Ishikawa (cell line): ENCODE results near the gene SLC39A13.

Source experiments
- CEBPB ChIP-seq: IDR thresholded peaks from 2 replicates; pipeline ENCODE4 v1.6.1; 2012
- EGR1 ChIP-seq: IDR thresholded peaks from 2 replicates; pipeline ENCODE4 v1.6.1; 2012
- FOXM1 ChIP-seq: IDR thresholded peaks from 2 replicates; pipeline ENCODE4 v1.6.1; 2012; ENCODE audit warnings: low read depth, borderline replicate concordance
- NFIC ChIP-seq: IDR thresholded peaks from 2 replicates; pipeline ENCODE4 v1.6.1; 2012
- RAD21 ChIP-seq: IDR thresholded peaks from 2 replicates; pipeline ENCODE4 v1.6.1; 2012; ENCODE audit warnings: low read depth
- TCF12 ChIP-seq: IDR thresholded peaks from 2 replicates; pipeline ENCODE4 v1.6.1; 2012; ENCODE audit warnings: low read depth
- TEAD4 ChIP-seq: IDR thresholded peaks from 2 replicates; pipeline ENCODE4 v1.6.1; 2012
- USF1 ChIP-seq: IDR thresholded peaks from 2 replicates; pipeline ENCODE4 v1.6.1; 2012
- YY1 ChIP-seq: IDR thresholded peaks from 2 replicates; pipeline ENCODE4 v1.6.1; 2012; ENCODE audit warnings: low read depth
- ZBTB7A ChIP-seq: IDR thresholded peaks from 2 replicates; pipeline ENCODE4 v1.6.1; 2012; ENCODE audit warnings: low read depth
- TF ChIP-seq, protein P1 (sequence below): IDR thresholded peaks from 2 replicates; pipeline ENCODE4 v1.6.1; 2012; ENCODE audit warnings: low read depth, mild to moderate bottlenecking

DNA sequence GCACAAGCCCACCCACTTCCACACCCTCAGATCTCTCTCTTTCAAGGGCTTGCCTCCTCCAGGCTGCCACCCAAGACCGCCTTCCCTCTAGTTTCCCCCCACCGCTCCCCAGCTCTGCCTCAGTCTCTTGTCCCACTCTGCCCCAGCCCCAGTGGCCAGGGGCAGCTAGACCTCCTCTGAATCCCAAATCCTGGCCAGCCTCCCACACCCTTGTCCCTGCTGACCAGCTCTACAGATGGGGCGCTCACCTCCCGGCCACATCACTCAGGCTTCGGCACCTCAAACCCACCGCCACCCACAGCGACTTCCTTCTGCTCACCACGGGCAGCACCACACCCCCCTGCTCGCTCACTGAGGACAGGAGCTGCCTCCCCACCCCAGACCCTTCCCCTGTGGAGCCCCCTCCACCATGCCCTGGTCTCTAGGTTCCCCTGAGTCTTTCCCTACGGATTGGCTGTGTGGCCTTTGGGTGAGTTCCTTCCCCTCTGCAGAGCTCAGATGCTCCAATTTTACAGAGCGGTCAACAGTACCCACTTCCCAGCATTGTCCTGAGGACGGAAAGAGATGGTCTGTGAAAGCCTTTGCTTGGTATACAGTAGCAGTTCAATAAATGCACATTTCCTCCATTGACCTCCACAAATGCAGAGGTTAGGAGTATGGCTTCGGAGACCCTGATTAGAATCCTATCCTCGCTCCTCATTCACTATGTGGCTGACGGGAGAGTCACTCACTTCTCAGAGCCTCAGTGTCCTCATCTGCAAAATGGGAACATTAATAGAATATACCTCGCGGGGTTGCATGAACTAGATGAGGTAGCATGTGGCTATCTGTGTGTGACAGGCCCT is 18.6 kb upstream of the SLC39A13 start:
- TF ChIP-seq, protein P1, sequence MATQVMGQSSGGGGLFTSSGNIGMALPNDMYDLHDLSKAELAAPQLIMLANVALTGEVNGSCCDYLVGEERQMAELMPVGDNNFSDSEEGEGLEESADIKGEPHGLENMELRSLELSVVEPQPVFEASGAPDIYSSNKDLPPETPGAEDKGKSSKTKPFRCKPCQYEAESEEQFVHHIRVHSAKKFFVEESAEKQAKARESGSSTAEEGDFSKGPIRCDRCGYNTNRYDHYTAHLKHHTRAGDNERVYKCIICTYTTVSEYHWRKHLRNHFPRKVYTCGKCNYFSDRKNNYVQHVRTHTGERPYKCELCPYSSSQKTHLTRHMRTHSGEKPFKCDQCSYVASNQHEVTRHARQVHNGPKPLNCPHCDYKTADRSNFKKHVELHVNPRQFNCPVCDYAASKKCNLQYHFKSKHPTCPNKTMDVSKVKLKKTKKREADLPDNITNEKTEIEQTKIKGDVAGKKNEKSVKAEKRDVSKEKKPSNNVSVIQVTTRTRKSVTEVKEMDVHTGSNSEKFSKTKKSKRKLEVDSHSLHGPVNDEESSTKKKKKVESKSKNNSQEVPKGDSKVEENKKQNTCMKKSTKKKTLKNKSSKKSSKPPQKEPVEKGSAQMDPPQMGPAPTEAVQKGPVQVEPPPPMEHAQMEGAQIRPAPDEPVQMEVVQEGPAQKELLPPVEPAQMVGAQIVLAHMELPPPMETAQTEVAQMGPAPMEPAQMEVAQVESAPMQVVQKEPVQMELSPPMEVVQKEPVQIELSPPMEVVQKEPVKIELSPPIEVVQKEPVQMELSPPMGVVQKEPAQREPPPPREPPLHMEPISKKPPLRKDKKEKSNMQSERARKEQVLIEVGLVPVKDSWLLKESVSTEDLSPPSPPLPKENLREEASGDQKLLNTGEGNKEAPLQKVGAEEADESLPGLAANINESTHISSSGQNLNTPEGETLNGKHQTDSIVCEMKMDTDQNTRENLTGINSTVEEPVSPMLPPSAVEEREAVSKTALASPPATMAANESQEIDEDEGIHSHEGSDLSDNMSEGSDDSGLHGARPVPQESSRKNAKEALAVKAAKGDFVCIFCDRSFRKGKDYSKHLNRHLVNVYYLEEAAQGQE: no peak
- no peak for TF ChIP-seq EGR1
- no peak for TF ChIP-seq YY1
- no peak for TF ChIP-seq NFIC
- TF ChIP-seq FOXM1: no peak
- no peak for TF ChIP-seq TCF12
- no peak for TF ChIP-seq CEBPB
- no peak for TF ChIP-seq USF1
- no peak for TF ChIP-seq ZBTB7A
- TF ChIP-seq RAD21: no peak
- TF ChIP-seq TEAD4: no peak
